K562 (cell line): ENCODE data around the gene TOX2. TPM values are rescaled to one million over a fixed set of nuclear protein-coding genes. Genes with fewer than 3 reads are reported as not detected.

Experiments
- CHD4 ChIP-seq: fragments of 200-600 bp; sonication (generic); IDR thresholded peaks from 3 replicates; pipeline ENCODE4 v1.6.1; 2012; ENCODE audit warnings: low read depth, mild to moderate bottlenecking, mixed read lengths, low read length, inconsistent platforms; ENCODE audit not compliant: insufficient read depth, insufficient replicate concordance, poor library complexity, severe bottlenecking
- FOSL1 ChIP-seq: fragments of 200-800 bp; sonication (Bioruptor generic); conservative IDR thresholded peaks from 2 replicates; pipeline ENCODE4 v1.6.1; 2016; ENCODE audit warnings: missing genetic modification characterization, missing compliant biosample characterization
- FOXO4 ChIP-seq: fragments of 450-650 bp; formaldehyde crosslinking; IDR thresholded peaks from 2 replicates; pipeline ENCODE4 v1.4.0; 2020; ENCODE audit warnings: mild to moderate bottlenecking, moderate library complexity
- MAZ ChIP-seq, 2 experiments: fragments of 450-650 bp in 1 of 2; sonication (generic) in 1 of 2; formaldehyde crosslinking; IDR thresholded peaks in 1 of 2; conservative IDR thresholded peaks in 1 of 2; 2 replicates each; pipeline versions ENCODE4 v1.4.0 to v1.5.0; 2020; ENCODE audit warnings: mild to moderate bottlenecking in 1 of 2, missing genetic modification reagents in 1 of 2
- MECOM ChIP-seq: fragments of 250-450 bp; sonication (Bioruptor Pico); IDR thresholded peaks from 2 replicates; pipeline ENCODE4 v1.8.0; 2022; ENCODE audit warnings: inconsistent platforms
- NFIC ChIP-seq: fragments of 450-650 bp; IDR thresholded peaks from 2 replicates; pipeline ENCODE4 v1.6.1; 2017; ENCODE audit warnings: mild to moderate bottlenecking, inconsistent platforms
- PHB2 ChIP-seq: fragments of 450-650 bp; IDR thresholded peaks from 2 replicates; pipeline ENCODE4 v1.6.1; 2017; ENCODE audit warnings: low read depth
- PRPF4 ChIP-seq: fragments of 200-400 bp; formaldehyde crosslinking; IDR thresholded peaks from one replicate; pipeline ENCODE4 v1.6.1; 2017; ENCODE audit warnings: low read length, low read depth, mild to moderate bottlenecking; ENCODE audit not compliant: insufficient read depth, poor library complexity, severe bottlenecking
- RCOR1 ChIP-seq, 2 experiments: IDR thresholded peaks; 2 replicates each; pipeline ENCODE4 v1.6.1; 2012; ENCODE audit warnings: low read depth in 2 of 2, low read length in 2 of 2, borderline replicate concordance in 1 of 2, improper control_type of control experiment in 1 of 2
- SRSF1 ChIP-seq: fragments of 200-400 bp; formaldehyde crosslinking; IDR thresholded peaks from 2 replicates; pipeline ENCODE4 v1.6.1; 2017; ENCODE audit warnings: mild to moderate bottlenecking, low read depth, low read length, moderate library complexity
- TSC22D4 ChIP-seq: fragments of 450-650 bp; IDR thresholded peaks from 2 replicates; pipeline ENCODE4 v1.6.1; 2016; ENCODE audit warnings: missing genetic modification characterization, missing biosample characterization, control low read depth
- ZKSCAN1 ChIP-seq: fragments of 150-350 bp; IDR thresholded peaks from 2 replicates; pipeline ENCODE4 v1.6.1; 2016; ENCODE audit warnings: low read depth, low read length
- ZNF133 ChIP-seq: fragments of 250-450 bp; sonication (Bioruptor Pico); IDR thresholded peaks from 2 replicates; pipeline ENCODE4 v1.4.0; 2020; ENCODE audit warnings: mild to moderate bottlenecking
- ZNF561 ChIP-seq: fragments of 450-650 bp; formaldehyde crosslinking; conservative IDR thresholded peaks from 2 replicates; pipeline ENCODE4 v1.4.0; 2020; ENCODE audit warnings: mild to moderate bottlenecking, moderate library complexity
- polyA plus RNA-seq, 8 experiments: library from polyadenylated mRNA; depleted of rRNA in 4 of 8; stranded (reverse) in 5 of 8; unstranded in 3 of 8; fragments of >200 nt; fragmentation: Nextera tagmentation in 2 of 8; fragmentation: Illumina TruSeq in 1 of 8; extraction: Ambion mirVana in 2 of 8; extraction: Trizol in 1 of 8; gene quantifications; 2 replicates each; pipeline versions ENCODE4 v1.2.1 to v1.2.3, GENCODE V29; 2011 to 2014; ENCODE audit warnings: inconsistent platforms in 1 of 8, missing spikeins in 1 of 8
- total RNA-seq, 7 experiments: library from RNA; depleted of rRNA in 6 of 7; stranded (reverse); fragments of >200 nt in 6 of 7; fragmentation: Illumina TruSeq in 2 of 7; extraction: Trizol in 2 of 7; gene quantifications; 2 replicates each; pipeline versions ENCODE4 v1.2.1 to v1.2.3, GENCODE V29; 2011 to 2021; ENCODE audit warnings: low replicate concordance in 1 of 7
- TF ChIP-seq, protein P1 (sequence below): fragments of 250-450 bp; sonication (Bioruptor Pico); IDR thresholded peaks from 2 replicates; pipeline ENCODE4 v1.8.0; 2022; ENCODE audit warnings: inconsistent platforms, mild to moderate bottlenecking, moderate library complexity, borderline replicate concordance

The TOX2 gene
- total and polyA plus RNA-seq, 9 of the 15 experiments (the other 6 are each of a cell fraction or from before 2014, with no cell fraction given): not detected

DNA sequence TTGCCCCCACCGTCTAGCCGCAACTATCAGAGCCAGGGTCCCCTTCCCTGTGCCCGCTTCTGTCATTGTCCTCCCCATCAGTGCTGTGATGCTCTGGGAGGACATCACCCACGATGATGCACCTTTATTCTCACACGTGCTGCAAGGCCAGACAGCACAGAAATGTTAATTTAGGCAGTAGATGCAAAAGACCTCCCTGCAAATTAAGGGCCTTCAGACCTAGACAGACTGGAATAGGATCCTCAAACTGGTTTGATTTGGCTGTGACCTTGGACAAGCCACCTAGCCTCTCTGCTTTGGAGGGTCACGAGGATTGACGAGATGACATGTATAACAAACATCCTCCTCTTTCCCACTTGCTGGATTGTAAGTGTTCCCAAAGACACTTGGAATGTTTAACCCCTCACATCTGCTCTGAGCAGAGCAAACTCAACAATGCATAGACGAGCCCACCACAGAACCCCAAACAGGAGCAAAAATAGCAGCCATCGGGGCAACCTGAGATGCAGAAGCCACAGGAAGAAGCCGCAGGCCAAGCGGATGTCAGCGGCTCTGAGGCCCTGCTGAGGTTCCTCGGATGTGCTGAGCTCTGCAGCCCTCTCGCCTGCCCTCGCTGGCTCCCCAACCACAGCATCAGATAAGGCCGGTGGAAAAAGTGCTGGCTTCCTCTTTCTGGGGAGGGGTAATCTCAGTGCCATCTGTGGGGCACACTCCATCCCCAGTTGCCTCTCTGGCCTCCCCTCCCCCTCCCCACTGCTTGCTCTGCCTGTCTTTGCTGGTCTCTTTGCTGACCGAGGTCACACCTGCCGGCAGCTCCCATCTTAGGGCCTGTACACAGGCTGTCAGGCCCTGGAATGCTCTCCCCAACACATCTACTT, 35.3 kb downstream of the TOX2 start (continued):
- TF ChIP-seq FOXO4 (CRISPR knock-in tag) (no peak), RCOR1 (IDR thresholded peaks at IDR 0.05; ENCODE audit: borderline replicate concordance in 1 of 2, low read depth in 2 of 2, low read length in 2 of 2) (peak in 1 of 2 experiments; percentile 91; a peak in 2 of 4 replicates), PHB2 (no peak), ZNF133 (no peak), PRPF4 (no peak), CHD4 (no peak), MAZ (CRISPR knock-in tag; conservative IDR thresholded peaks at IDR 0.05 in 1 of 2, IDR thresholded peaks at IDR 0.05 in 1 of 2) (peak; percentile 45 to 88; a peak in 3 of 4 replicates), ZKSCAN1 (no peak), NFIC (no peak), ZNF561 (CRISPR knock-in tag) (no peak), SRSF1 (no peak), MECOM (CRISPR knock-in tag) (no peak), TSC22D4 (no peak), FOSL1 (tag) (peak; percentile 34)
- TF ChIP-seq, protein P1, sequence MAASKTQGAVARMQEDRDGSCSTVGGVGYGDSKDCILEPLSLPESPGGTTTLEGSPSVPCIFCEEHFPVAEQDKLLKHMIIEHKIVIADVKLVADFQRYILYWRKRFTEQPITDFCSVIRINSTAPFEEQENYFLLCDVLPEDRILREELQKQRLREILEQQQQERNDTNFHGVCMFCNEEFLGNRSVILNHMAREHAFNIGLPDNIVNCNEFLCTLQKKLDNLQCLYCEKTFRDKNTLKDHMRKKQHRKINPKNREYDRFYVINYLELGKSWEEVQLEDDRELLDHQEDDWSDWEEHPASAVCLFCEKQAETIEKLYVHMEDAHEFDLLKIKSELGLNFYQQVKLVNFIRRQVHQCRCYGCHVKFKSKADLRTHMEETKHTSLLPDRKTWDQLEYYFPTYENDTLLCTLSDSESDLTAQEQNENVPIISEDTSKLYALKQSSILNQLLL (CRISPR knock-in tag): no peak
